ENCODE results near the gene PXYLP1. TPM values are rescaled to one million over a fixed set of nuclear protein-coding genes. Genes with fewer than 3 reads are reported as not detected.

The PXYLP1 gene
- total RNA-seq (2022; extraction: Qiagen RNA extraction): 11.9 to 16.1 TPM (median 14.1 TPM) in 5 replicates

GRCh38 chr3:141231101-141231951 is at the start of gene PXYLP1:
TSS of gene PXYLP1 (plus strand) at chr3:141231825. CDS start at chr3:141260176, 28,351 bp downstream.

Other genes with a start within 250 kb of the PXYLP1 start
- 0.10 to 0.25 TPM (median 0.16 TPM) in 5 replicates for gene SPSB4, start 180.5 kb upstream of the PXYLP1 start, total RNA-seq (2022; extraction: Qiagen RNA extraction)
- gene ZBTB38, start 136.7 kb downstream of the PXYLP1 start, total RNA-seq (2022; extraction: Qiagen RNA extraction): 69.1 to 117 TPM (median 109 TPM) in 5 replicates

Data from A549 treated with dexamethasone at 1 μM for 4 hours (cell line).